Activated CD8-positive, alpha-beta memory T cell treated with anti-CD3 and anti-CD28 coated beads for 48 hours (primary cell): ENCODE measurements around the gene RNF7.
"Not testable (repeated sequence)": the region's sequence is repeated elsewhere in the genome, so short reads cannot be mapped to it uniquely, and the experiment has no call there.

Experiments
- DNase-seq, 3 experiments: peaks; one replicate each; pipeline ENCODE4 v3.0.0-alpha.2; 2020; ENCODE audit warnings: low read depth in 2 of 3, low spot score in 2 of 3

RNF7 gene

DNA sequence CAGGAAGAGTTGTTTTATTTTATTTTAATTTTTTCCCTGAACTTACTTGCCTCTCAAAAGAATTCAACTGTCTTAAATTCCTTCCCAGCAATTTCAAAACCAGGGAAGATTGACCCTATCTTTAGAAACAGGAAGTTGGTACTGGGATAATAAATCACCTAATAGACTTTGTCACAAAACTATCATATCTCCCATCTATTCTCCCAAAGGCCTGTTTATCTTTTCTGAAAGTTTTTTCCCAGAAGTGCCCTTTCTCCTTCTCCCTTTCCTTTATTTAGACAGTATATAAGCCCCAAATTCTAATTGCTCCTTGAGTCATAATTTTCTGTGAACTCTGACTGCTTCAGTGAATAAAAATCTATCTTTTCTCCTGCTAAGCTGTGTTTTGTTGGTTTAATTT, 2.9 kb upstream of the RNF7 start:
- no peak for DNase-seq

DNA sequence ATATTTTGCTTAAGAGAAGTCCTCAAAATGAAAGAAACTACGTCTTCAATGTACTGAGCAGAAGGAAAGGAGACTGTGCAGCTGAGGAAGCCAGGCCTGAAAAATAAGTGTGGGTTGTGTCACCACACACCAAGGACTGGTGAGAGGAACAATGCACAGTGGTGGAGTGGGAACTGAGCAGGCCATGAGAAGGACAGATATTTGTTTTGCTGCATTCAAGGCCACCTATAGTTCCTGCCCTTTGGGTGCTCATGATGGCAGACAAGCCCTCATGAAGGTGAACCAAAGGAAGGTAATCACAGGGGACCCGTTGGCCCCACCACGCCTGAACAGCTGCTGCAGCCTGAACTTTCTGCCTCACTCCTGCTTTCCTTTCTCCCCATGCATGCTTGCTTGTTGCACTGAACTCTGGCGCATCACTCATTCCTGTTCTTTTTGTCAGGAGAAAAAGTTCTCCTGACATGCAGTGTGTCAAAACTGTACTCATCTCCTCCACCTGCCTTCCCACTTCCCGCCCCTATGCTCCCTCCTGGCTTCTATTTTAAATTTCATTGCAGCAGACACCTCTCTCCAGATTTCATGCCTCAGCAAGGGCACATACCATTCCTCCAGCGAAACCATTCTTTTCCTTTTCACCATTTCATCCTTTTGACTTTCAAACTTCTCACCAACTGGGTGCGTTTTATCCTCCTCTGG, 2.2 kb upstream of the RNF7 start:
- no peak for DNase-seq

DNA sequence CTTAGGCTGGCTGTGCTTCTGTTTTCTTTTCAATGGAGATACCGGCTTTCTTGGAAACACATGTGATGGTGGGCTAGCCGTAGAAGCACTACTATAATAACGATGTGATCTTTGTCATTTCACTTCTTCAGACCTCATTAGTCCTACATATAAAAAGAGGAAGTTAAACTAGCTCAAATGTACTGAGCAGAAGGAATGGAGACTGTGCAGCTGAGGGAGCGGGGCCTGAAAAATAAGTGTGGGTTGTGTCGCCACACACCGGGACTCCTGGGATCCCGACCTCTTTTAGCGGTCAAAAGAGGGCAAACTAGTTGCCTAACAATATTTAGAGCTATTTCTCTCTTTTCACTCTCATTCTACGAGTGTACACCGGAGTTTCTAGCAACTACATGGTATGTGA, 1.0 kb upstream of the RNF7 start:
- DNase-seq = no peak

DNA sequence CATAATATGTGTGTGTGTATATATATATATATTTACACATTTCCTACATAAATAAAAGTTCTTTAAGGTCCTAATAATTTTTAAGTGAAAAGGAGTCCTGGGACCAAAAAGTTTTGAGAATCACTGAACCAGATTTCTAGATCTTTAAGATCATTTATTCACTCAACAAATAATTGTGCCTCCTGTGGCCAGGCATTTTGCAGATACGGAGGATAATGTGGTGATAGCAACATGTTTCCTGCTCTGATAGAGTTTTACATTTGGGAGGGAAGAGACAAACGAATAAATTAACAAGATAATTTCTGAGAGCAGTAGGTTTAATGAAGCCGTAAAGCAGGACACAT, 448 bp upstream of the RNF7 start:
- no peak for DNase-seq

DNA sequence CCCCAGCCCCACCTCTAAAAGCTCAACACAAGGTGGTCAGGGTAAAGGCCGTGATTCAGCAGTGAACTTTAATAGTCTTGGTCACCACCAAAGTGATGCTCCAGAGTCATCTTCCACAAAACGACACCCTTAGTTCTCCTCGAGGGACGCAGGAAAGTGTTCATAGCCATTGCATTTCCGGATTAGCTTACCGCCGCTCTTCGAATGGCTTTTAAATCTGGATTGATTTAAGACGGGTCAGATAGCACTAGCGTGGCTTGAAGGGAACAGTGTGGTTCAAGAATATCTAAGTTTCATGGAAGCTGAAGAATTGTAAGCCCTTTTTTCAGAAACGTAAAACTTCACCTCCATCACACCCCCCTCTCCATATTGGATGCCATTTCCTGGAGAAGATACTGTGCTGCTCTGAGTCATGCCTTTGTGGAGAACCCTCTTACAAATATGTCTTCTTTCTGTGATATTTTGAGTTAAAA, 829 bp downstream of the RNF7 start:
- DNase-seq = peak in 1 of 3 experiments; percentile 8

DNA sequence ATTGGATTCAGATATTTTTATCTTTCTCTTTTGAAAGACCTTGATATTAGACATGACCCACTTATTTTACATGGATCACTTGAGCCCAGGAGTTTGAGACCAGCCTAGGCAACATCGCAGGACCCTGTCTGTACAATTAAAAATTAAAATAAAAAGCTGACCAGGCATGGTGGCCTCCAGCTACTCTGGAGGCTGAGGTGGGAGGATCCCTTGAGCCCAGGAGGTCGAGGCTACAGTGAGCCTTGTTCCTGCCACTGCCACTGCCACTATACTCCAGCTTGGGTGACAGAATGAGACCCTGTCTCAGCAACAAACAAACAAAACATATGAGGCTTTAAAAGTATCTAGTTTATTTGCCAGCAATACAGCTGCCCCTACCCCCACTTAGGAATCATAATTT, 1.6 kb downstream of the RNF7 start:
- DNase-seq = no peak

DNA sequence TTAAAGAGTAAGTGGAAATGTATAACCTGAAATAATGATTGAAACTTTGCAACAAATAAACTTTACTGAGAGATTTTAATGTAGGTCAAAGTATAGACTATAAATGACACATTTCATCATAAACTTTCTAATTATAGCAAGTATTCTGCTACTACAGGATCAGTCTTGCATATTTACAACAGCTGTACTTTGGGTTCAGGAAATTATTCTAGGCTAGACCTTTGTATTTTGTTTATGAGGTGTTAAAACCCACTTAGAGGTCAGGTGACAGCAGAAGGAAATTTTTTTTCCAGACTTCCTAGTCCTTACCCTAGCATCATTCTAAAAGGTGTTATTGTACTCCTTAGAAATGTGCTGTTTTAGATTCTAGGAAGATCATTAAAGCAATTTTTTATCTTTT, 2.3 kb downstream of the RNF7 start:
- no peak for DNase-seq

DNA sequence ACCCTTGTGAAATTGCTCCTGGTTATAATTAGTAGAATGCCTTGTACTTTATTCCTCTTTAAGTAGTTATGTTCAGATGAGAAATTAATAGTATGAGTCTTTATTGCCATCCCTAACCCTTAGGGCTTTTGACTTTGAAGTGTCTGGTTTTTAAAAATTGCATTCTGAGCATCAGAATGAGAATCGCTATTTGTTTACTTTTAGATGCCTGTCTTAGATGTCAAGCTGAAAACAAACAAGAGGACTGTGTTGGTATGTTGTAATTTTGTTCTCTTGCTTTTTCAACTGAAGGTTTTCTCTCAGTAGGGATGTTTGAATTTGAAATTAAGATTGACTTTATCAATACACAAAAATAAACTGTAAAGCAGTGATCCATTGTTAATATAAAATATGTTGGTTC, 5.2 kb downstream of the RNF7 start:
- no peak for DNase-seq

DNA sequence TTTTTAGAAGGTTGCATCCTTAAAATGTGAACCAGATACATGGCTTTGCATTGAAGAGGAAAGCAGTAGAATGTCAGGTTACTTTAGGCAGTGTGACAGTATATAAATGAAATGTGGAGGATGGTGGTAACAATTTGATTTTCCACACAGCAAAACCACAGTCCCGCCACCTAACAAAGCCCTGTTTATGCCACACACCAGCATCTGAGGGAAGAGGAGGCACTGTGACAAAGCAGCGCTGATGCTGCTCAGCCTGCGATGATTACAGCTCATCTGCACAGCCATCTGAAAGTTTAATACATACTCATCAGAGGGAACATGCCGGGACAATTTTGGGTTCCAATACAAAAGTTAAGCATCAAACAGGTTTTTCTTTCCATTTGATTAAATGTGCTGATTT, 8.9 kb downstream of the RNF7 start:
- DNase-seq = no peak

DNA sequence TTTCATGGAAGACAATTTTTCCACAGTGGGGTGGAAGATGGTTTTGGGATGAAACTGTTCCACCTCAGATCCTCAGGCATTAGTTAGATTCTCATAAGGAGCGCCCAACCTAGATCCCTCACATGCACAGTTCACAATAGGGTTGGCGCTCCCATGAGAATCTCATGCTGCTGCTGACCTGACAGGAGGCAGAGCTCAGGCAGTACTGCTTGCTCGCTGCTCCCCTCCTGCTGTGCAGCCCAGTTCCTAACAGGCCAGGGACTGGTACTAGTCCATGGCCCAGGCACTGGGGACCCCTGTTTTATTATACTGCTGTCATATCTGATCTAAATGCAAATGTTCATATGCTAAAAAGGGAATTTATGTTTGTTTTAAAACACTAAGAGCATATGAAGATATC, 15.3 kb downstream of the RNF7 start:
- no peak for DNase-seq

DNA sequence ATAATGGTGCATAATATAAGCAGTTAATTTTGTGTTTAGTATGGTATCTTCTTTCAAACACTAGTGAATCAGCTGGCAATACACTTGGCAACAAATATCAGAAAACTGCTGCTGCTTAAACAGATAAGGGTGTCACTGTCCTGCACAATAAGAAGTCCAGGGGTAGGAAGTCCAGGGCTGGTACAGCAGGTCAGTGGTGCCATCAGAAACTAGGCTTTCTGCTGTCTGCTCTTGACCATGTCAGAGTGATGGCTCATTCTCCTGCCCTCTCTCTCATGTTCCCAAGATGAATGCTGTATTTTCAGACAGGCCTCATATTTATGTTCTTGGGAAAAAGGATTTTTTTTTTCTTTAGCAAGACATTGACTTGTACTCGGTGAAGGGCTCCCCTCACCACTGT, 15.9 kb downstream of the RNF7 start:
- no peak for DNase-seq

DNA sequence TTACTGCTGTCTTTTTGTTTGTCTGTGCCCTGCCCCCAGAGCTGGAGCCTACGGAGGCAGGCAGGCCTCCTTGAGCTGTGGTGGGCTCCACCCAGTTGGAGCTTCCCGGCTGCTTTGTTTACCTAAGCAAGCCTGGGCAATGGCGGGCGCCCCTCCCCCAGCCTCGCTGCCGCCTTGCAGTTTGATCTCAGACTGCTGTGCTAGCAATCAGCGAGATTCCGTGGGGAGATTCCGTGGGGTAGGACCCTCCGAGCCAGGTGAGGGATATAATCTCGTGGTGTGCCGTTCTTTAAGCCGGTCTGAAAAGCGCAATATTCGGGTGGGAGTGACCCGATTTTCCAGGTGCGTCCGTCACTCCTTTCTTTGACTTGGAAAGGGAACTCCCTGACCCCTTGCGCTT, 24.5 kb downstream of the RNF7 start:
- not testable (repeated sequence) for DNase-seq

DNA sequence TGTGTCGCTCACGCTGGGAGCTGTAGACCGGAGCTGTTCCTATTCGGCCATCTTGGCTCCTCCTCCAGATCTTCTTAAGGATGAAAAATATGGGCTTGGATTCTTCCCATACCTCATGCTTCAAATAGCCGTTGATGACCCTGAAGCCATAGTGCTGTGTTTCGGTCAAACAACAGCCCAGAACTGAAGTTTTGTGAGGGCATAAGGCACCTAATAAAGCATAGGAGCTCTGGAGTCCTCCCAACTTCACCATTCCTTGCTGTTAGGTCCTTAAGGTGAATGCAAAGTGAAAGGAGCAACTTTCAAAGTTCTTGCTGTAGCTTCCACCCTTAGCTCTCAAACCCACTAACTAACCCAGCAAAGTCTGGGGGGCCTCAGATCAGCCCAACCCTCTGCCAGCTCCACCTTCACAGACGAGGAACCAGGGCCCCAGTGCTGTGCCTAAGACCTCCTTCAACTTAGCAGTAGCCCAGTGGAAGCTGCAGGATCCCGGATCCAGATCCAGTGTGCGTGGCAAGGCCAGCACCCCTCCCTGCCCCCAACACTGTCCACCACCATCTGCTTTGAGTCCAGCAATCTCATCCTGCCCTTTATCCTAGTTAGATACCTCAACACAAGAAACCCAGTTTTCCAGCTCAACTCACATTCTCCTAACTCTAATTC, 25.1 kb downstream of the RNF7 start, which contains the start of gene GRK7:
Gene GRK7 (plus strand): TSS at position 321 of the 663 bp plus-strand sequence. CDS start 14,877 bp downstream, outside the sequence.
- DNase-seq = no peak

DNA sequence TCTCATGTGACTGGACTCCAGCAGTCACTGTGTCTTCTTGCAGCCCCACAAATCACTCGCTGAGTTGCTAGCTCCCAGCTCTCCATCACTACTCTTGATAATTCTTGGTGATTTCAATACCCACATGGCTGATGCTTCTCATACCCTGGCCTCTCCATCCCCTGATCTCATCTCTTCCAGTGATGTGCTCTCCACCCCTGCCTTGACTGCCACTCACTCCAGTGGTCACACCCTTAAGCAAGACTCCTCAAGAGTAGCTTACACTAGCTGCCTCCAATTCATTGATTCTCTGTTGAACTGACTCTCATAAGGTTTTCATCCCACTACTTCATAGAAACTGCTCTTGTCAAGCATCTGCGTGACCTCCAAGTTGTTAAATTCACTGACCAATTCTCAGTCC, 25.9 kb downstream of the RNF7 start:
- DNase-seq = no peak

DNA sequence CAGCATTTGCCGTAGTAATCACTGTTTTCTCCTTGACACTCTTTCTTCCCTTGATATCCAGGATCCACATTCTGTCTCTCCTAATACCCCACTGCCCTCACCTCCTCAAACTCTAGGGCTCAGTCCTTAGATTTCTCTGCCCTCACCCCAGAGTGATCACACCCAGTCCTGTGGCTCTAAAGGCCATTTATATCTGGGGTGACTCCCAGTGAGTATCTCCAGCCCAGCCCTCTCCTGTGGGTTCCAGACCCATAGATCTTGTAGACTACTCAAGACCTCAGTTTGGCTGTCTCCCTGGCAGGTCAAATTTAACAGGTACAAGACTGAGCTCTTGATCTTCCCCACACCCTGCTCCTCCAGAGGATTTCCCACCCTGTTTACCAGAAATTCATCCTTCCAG, 26.4 kb downstream of the RNF7 start:
- no peak for DNase-seq

DNA sequence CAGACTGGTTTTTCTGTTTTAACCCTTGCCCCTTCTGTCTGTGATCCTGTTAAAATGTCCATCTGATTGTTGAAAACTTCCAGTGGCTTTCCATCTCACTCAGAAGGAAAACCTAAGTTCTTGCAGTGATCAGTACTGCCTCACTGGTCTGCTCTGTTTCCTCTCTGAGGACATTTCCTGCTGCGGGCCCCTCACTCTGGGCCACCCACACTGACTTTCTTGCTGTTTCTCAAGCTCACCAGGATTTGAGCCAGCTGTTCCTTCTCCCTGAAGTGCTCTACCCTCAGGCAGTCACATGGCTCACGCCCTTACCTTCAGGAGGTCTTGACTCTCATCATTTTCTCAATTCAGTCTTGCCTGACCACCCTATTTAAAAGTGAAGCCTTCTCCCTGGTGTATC, 26.9 kb downstream of the RNF7 start:
- no peak for DNase-seq

DNA sequence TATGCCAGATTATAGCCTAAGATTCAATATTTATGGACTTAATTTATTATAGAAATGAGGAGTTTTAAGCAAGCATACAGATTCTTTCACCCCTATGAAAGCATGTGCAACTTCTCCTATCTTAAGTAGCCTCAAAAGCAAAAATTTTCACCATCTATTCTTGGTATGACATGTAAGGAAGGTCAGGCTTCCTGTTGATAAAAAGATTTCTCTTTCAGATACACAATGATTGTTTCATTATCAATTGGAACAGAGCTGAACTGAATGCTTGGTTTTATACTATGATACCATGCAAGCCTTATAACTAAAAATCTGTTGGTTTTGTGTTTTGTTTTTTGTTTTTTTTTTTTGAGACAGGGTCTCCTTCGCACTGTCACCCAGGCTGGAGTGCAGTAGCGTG, 29.0 kb downstream of the RNF7 start:
- DNase-seq = no peak

DNA sequence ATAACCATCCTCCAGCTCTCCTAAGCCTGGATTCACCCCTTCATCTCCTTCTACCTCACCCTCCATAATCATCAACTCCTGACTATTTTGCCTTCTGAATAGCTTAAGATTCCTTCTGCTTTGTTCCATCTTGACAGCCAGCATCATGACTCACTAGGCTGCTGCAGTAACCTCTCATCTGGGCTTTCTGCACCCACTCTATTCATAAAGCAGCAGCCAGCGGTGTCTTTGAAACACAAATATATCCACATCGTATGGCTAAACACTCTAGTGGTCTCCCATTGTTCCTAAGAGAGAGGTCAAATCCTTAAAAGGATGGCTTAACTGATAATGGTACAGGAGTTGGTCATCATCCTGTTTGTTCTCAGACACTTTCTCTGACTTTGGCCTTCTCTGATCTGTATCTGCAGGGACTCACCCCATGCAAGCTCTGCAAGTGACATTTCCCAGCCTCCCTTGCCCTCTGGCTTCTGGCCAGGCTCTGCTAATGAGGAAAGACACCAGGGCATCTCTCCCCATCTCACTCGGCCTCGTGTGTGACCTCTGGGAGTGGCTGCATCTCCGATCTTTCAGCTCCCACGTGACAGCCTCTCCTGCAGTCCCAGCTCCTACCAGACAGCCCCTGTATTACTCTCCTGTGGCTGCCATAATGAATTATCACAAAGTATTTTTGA, 31.3 kb downstream of the RNF7 start:
- no peak for DNase-seq

DNA sequence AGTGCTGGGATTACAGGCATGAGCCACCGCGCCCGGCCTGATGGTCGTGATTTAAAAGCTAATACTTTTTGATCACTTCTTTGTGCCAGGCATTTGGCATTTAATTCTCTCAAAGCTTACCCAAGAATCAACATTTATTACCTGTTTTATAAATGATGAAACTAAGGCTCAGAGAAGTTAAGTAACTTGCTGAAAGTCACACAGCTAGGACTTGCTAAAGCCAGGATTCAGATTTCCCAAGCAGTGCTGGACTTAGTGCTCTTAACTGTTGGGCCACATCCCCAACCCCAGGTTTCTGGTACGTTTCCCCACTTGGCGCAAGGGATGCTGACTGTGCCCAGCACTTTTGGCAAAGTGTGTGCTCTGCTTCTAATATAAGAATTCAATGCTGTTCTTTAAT, 35.6 kb downstream of the RNF7 start:
- DNase-seq = no peak

DNA sequence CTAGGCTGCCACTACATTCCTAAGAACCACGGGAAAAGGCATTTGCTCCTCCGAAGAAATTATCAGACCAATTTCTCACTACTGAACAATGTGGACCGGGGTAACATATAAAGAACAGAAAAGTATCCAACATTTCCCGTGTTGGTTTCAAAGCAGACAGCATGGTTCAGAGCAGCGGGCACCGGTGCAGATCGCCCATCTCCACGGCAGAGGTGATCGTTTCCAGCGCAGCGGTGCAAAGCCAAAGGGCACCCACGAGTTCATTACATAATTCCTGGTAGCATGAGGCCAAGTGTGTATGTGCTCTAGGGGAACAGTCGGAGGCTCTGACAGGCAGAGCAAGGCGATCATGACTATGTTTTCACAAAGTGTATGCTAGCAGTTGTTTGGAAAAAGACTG, 38.3 kb downstream of the RNF7 start:
- DNase-seq = no peak

DNA sequence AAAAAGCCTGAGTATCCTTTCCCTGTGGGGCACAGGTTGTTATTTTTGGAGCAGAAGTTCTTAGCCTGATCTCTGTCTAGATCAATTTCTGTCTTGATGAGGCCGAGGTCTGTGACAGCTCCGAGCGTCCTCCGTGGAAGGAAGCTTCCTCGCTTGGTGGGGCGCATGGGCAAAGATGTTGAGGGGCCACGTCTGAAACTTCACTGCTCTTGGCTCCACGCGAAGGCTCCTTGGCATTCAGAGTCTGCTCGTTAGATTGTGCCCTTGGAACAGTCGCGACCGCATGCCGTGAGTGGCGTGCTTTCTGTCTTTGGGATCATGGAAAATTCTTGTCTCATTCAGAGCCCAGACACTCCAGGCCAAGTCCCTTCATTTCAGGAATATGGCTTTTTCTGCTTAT, 38.8 kb downstream of the RNF7 start:
- no peak for DNase-seq
